ENCODE data around the gene MIA. TPM values are rescaled to one million over a fixed set of nuclear protein-coding genes. Genes with fewer than 3 reads are reported as not detected.
"Not testable (repeated sequence)": the region's sequence is repeated elsewhere in the genome, so short reads cannot be mapped to it uniquely, and the experiment has no call there.

MIA gene
- total RNA-seq, 1 experiment from 2014 or later: not detected

- H3T11ph ChIP-seq (ENCODE audit: low read length): no peak overlapping the region
- WGBS (ENCODE audit: extremely low coverage, insufficient read length, low lambda C conversion rate): no CpG with 5 or more reads among the region's 14 CpGs
- H2BK15ac ChIP-seq (ENCODE audit: low read depth, low read length): no peak overlapping the region
- H2BK12ac ChIP-seq (ENCODE audit: insufficient read length, low read depth, low read length): no peak overlapping the region
- no peak overlapping the region for H2AFZ ChIP-seq (ENCODE audit: low read length)
- H4K91ac ChIP-seq (ENCODE audit: insufficient read length, low read depth, low read length): no peak overlapping the region
- H3K9me3 Mint-ChIP-seq: no peaks in the 10 kb centered on the region
- no peak overlapping the region for H3K23ac ChIP-seq (ENCODE audit: insufficient read length, low read depth, low read length)
- no peak overlapping the region for H3K18ac ChIP-seq (ENCODE audit: insufficient read length, low read depth, low read length)
- H3K4me1 Mint-ChIP-seq: peaks cover 16 to 18% of the 10 kb centered on the region in 2 experiments
- H2AK5ac ChIP-seq (ENCODE audit: insufficient read length, low read length): no peak overlapping the region
- no peaks in the 10 kb centered on the region for H3K4me1 ChIP-seq (ENCODE audit: insufficient read depth, low read length)
- H3K4ac ChIP-seq (ENCODE audit: low read depth, low read length): no peak overlapping the region
- no peak overlapping the region for H2BK5ac ChIP-seq (ENCODE audit: insufficient read length, low read length)
- no peak overlapping the region for H4K5ac ChIP-seq (ENCODE audit: insufficient read length, low read depth, low read length)
- TF ChIP-seq, protein P1, sequence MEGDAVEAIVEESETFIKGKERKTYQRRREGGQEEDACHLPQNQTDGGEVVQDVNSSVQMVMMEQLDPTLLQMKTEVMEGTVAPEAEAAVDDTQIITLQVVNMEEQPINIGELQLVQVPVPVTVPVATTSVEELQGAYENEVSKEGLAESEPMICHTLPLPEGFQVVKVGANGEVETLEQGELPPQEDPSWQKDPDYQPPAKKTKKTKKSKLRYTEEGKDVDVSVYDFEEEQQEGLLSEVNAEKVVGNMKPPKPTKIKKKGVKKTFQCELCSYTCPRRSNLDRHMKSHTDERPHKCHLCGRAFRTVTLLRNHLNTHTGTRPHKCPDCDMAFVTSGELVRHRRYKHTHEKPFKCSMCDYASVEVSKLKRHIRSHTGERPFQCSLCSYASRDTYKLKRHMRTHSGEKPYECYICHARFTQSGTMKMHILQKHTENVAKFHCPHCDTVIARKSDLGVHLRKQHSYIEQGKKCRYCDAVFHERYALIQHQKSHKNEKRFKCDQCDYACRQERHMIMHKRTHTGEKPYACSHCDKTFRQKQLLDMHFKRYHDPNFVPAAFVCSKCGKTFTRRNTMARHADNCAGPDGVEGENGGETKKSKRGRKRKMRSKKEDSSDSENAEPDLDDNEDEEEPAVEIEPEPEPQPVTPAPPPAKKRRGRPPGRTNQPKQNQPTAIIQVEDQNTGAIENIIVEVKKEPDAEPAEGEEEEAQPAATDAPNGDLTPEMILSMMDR (conservative IDR thresholded peaks at IDR 0.05): no peak
- no peaks in the 10 kb centered on the region for H4K20me1 ChIP-seq (ENCODE audit: control insufficient read depth, insufficient read depth, insufficient read length)
- H3K27me3 ChIP-seq (ENCODE audit: insufficient read depth, low read length): no peaks in the 10 kb centered on the region
- no peak overlapping the region for H3K56ac ChIP-seq (ENCODE audit: insufficient read length, low read depth, low read length)
- no peak overlapping the region for H3K4me2 ChIP-seq (ENCODE audit: insufficient read depth, insufficient read length, low read length)
- peaks cover 2 to 16% (median 11%) of the 10 kb centered on the region in 3 experiments; a peak in 6 of 7 replicates for H3K36me3 Mint-ChIP-seq (ENCODE audit: insufficient read depth in 1 of 3, low read depth in 3 of 3)
- no peak overlapping the region for H2BK120ac ChIP-seq (ENCODE audit: low read depth, low read length, poor library complexity, severe bottlenecking)
- no peak overlapping the region for H4K8ac ChIP-seq (replicated peaks; ENCODE audit: insufficient read length, low read depth, low read length)
- no peaks in the 10 kb centered on the region for H3K79me1 ChIP-seq (ENCODE audit: insufficient read depth, low read depth, low read length, poor library complexity, severe bottlenecking)
- H3K27me3 Mint-ChIP-seq (ENCODE audit: low read depth): no peaks in the 10 kb centered on the region
- H2BK20ac ChIP-seq (ENCODE audit: low read depth, low read length, poor library complexity, severe bottlenecking): no peak overlapping the region
- no peaks in the 10 kb centered on the region for H3K23me2 ChIP-seq (ENCODE audit: insufficient read length, low read depth, low read length, poor library complexity, severe bottlenecking)
- no peak for DNase-seq
- no peaks in the 10 kb centered on the region for H3K9me3 ChIP-seq (ENCODE audit: control insufficient read depth, low read depth, low read length)
- H3K27ac ChIP-seq (ENCODE audit: insufficient read length, low read depth, low read length): no peak overlapping the region
- no peak overlapping the region for H3K4me3 Mint-ChIP-seq
- no peak overlapping the region for H3K9ac ChIP-seq (ENCODE audit: extremely low read depth, insufficient read length, low read length)
- H3K79me2 ChIP-seq (ENCODE audit: insufficient read depth, low read length): no peaks in the 10 kb centered on the region
- no peak overlapping the region for H3K14ac ChIP-seq (ENCODE audit: insufficient read depth, low read length)
- H3K27ac Mint-ChIP-seq: no peak overlapping the region
Observed at GRCh38 chr19:40783711-40784110, 8.4 kb downstream of the MIA start.

DNA sequence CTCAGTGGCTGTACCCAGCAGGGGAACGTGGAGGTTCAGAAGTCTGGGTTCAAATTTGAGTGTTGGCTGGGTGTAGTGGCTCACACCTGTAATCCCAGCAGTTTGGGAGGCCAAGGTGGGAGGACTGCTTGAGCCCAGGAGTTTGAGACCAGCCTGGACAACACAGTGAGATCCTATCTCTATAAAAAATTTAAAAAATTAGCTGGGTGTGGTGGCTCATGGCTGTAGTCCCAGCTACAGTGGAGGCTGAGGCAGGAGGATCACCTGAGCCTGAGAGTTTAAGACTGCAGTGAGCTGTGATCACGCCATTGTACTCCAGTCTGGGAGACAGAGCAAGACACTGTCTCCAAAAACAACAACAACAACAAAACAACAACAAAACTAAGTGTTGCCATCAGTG lies 8.8 kb downstream of the MIA start:
- H3K27ac Mint-ChIP-seq; H3K18ac ChIP-seq (ENCODE audit: insufficient read length, low read depth, low read length); H4K20me1 ChIP-seq (ENCODE audit: control insufficient read depth, insufficient read depth, insufficient read length); H3K4ac ChIP-seq (ENCODE audit: low read depth, low read length); H3K27me3 ChIP-seq (ENCODE audit: insufficient read depth, low read length); H4K8ac ChIP-seq (replicated peaks; ENCODE audit: insufficient read length, low read depth, low read length); H3K9me3 ChIP-seq (ENCODE audit: control insufficient read depth, low read depth, low read length); H3K4me1 ChIP-seq (ENCODE audit: insufficient read depth, low read length); H2AFZ ChIP-seq (ENCODE audit: low read length); H3K56ac ChIP-seq (ENCODE audit: insufficient read length, low read depth, low read length); H3K27me3 Mint-ChIP-seq (ENCODE audit: low read depth); H3K4me3 Mint-ChIP-seq; H3K23ac ChIP-seq (ENCODE audit: insufficient read length, low read depth, low read length); H2BK20ac ChIP-seq (ENCODE audit: low read depth, low read length, poor library complexity, severe bottlenecking); H4K91ac ChIP-seq (ENCODE audit: insufficient read length, low read depth, low read length); H4K5ac ChIP-seq (ENCODE audit: insufficient read length, low read depth, low read length); H2BK5ac ChIP-seq (ENCODE audit: insufficient read length, low read length); H2BK15ac ChIP-seq (ENCODE audit: low read depth, low read length); H3K27ac ChIP-seq (ENCODE audit: insufficient read length, low read depth, low read length); H3K14ac ChIP-seq (ENCODE audit: insufficient read depth, low read length); H3K9me3 Mint-ChIP-seq; H3K79me2 ChIP-seq (ENCODE audit: insufficient read depth, low read length); H3K23me2 ChIP-seq (ENCODE audit: insufficient read length, low read depth, low read length, poor library complexity, severe bottlenecking); H3K9ac ChIP-seq (ENCODE audit: extremely low read depth, insufficient read length, low read length); H3T11ph ChIP-seq (ENCODE audit: low read length); H3K79me1 ChIP-seq (ENCODE audit: insufficient read depth, low read depth, low read length, poor library complexity, severe bottlenecking); DNase-seq; H2AK5ac ChIP-seq (ENCODE audit: insufficient read length, low read length); H2BK120ac ChIP-seq (ENCODE audit: low read depth, low read length, poor library complexity, severe bottlenecking); H3K4me2 ChIP-seq (ENCODE audit: insufficient read depth, insufficient read length, low read length); H2BK12ac ChIP-seq (ENCODE audit: insufficient read length, low read depth, low read length): not testable (repeated sequence)
- WGBS (ENCODE audit: extremely low coverage, insufficient read length, low lambda C conversion rate): no CpG with 5 or more reads among the region's 2 CpGs
- peaks cover 12 to 13% of the 10 kb centered on the region in 2 experiments; a peak in 3 of 4 replicates for H3K4me1 Mint-ChIP-seq
- peaks cover 2 to 16% (median 11%) of the 10 kb centered on the region in 3 experiments; a peak in 6 of 7 replicates for H3K36me3 Mint-ChIP-seq (ENCODE audit: insufficient read depth in 1 of 3, low read depth in 3 of 3)
